HEK293T (cell line): Measurements from ENCODE around the gene CNKSR3.

Source experiments
- BHLHE40 ChIP-seq: fragments of 450-650 bp; IDR thresholded peaks from 2 replicates; pipeline ENCODE4 v1.6.1; 2016; ENCODE audit warnings: mild to moderate bottlenecking, moderate library complexity, borderline replicate concordance
- ELF4 ChIP-seq: fragments of 450-650 bp; IDR thresholded peaks from 2 replicates; pipeline ENCODE4 v1.6.1; 2017; ENCODE audit warnings: antibody characterized with exemption
- FOXA1 ChIP-seq: fragments of 450-650 bp; IDR thresholded peaks from 2 replicates; pipeline ENCODE4 v1.6.1; 2016; ENCODE audit warnings: mild to moderate bottlenecking
- FOXK2 ChIP-seq: fragments of 450-650 bp; IDR thresholded peaks from 2 replicates; pipeline ENCODE4 v1.6.1; 2016; ENCODE audit warnings: mild to moderate bottlenecking
- FOXM1 ChIP-seq: fragments of 450-650 bp; IDR thresholded peaks from 2 replicates; pipeline ENCODE4 v1.6.1; 2017; ENCODE audit warnings: mild to moderate bottlenecking, borderline replicate concordance
- HDGF ChIP-seq: fragments of 450-650 bp; IDR thresholded peaks from 2 replicates; pipeline ENCODE4 v1.6.1; 2017; ENCODE audit warnings: antibody characterized with exemption, borderline replicate concordance
- L3MBTL2 ChIP-seq: fragments of 450-650 bp; conservative IDR thresholded peaks from 2 replicates; pipeline ENCODE4 v1.6.1; 2016; ENCODE audit warnings: mild to moderate bottlenecking
- PKNOX1 ChIP-seq: fragments of 450-650 bp; IDR thresholded peaks from 2 replicates; pipeline ENCODE4 v1.6.1; 2016
- SP1 ChIP-seq: fragments of 450-650 bp; IDR thresholded peaks from 2 replicates; pipeline ENCODE4 v1.6.1; 2017
- SUZ12 ChIP-seq: fragments of 450-650 bp; IDR thresholded peaks from 2 replicates; pipeline ENCODE4 v1.6.1; 2016; ENCODE audit warnings: mild to moderate bottlenecking
- TARDBP ChIP-seq: fragments of 450-650 bp; IDR thresholded peaks from 2 replicates; pipeline ENCODE4 v1.6.1; 2016

- TF ChIP-seq PKNOX1 (no peak), SP1 (no peak), TARDBP (no peak), L3MBTL2 (no peak), SUZ12 (no peak), FOXM1 (no peak), FOXA1 (no peak), FOXK2 (no peak), HDGF (no peak), BHLHE40 (no peak), ELF4 (no peak)
Measured at GRCh38 chr6:154394571-154394970, 115.9 kb downstream of the CNKSR3 start.
